ENCODE data around the gene LAMB4. TPM values are rescaled to one million over a fixed set of nuclear protein-coding genes. Genes with fewer than 3 reads are reported as not detected.

Gene LAMB4
- total RNA-seq, 1 donor from 2014 or later = not detected

- Histone ChIP-seq H3K9me3 (no peaks in the 10 kb centered on the region), H3K36me3 (no peaks in the 10 kb centered on the region), H3K4me1 (no peaks in the 10 kb centered on the region), H3K27me3 (ENCODE audit: low read depth) (no peaks in the 10 kb centered on the region), H3K27ac (no peak overlapping the region), H3K4me3 (no peak overlapping the region)
- intact Hi-C loops (cut with DNase I) = no loop called here
- DNase-seq (no peak), ATAC-seq (no peak)
- TF ChIP-seq CTCF (IDR thresholded peaks at IDR 0.05) = no peak
These were observed 105.6 kb downstream of the LAMB4 start for GRCh38 chr7:108024538-108024937.

- intact Hi-C loops (cut with DNase I) = no loop called here
- H3K9me3 ChIP-seq = no peaks in the 10 kb centered on the region
- peak in 1 of 2 donors; percentile 41 for ATAC-seq
- no peak for DNase-seq
- no peaks in the 10 kb centered on the region for H3K4me1 ChIP-seq
- no peak overlapping the region for H3K27ac ChIP-seq
- no peak overlapping the region for H3K4me3 ChIP-seq
- H3K36me3 ChIP-seq = no peaks in the 10 kb centered on the region
- TF ChIP-seq CTCF (IDR thresholded peaks at IDR 0.05) = no peak
- no peaks in the 10 kb centered on the region for H3K27me3 ChIP-seq (ENCODE audit: low read depth)
These were observed 109.6 kb downstream of the LAMB4 start for GRCh38 chr7:108020585-108020984.

GRCh38 chr7:108018668-108019067 lies 111.5 kb downstream of the LAMB4 start:
- no peak overlapping the region for H3K4me3 ChIP-seq
- no peaks in the 10 kb centered on the region for H3K4me1 ChIP-seq
- no peak overlapping the region for H3K27ac ChIP-seq
- no peaks in the 10 kb centered on the region for H3K9me3 ChIP-seq
- no peak for TF ChIP-seq CTCF (IDR thresholded peaks at IDR 0.05)
- intact Hi-C loops (cut with DNase I) = no loop called here
- H3K27me3 ChIP-seq (ENCODE audit: low read depth) = no peaks in the 10 kb centered on the region
- no peak for ATAC-seq
- no peak for DNase-seq
- H3K36me3 ChIP-seq = no peaks in the 10 kb centered on the region

- DNase-seq = no peak
- Histone ChIP-seq H3K9me3 (no peaks in the 10 kb centered on the region), H3K27me3 (ENCODE audit: low read depth) (no peaks in the 10 kb centered on the region), H3K4me1 (no peaks in the 10 kb centered on the region), H3K27ac (no peak overlapping the region), H3K4me3 (no peak overlapping the region), H3K36me3 (no peaks in the 10 kb centered on the region)
- no peak for ATAC-seq
- intact Hi-C loops (cut with DNase I) = no loop called here
- no peak for TF ChIP-seq CTCF (IDR thresholded peaks at IDR 0.05)
These were observed 112.4 kb downstream of the LAMB4 start for GRCh38 chr7:108017776-108018151.

GRCh38 chr7:108016841-108017775 lies 113.1 kb downstream of the LAMB4 start:
- no peaks in the 10 kb centered on the region for H3K27me3 ChIP-seq (ENCODE audit: low read depth)
- no peaks in the 10 kb centered on the region for H3K9me3 ChIP-seq
- peak in 1 of 2 donors; percentile 64 for ATAC-seq
- TF ChIP-seq CTCF (IDR thresholded peaks at IDR 0.05) = peak; percentile 35
- no peak for DNase-seq
- H3K4me1 ChIP-seq = no peaks in the 10 kb centered on the region
- H3K27ac ChIP-seq = no peak overlapping the region
- H3K4me3 ChIP-seq = no peak overlapping the region
- no peaks in the 10 kb centered on the region for H3K36me3 ChIP-seq
- intact Hi-C loops (cut with DNase I) = no loop called here
